SK-N-SH treated with all-trans-retinoic acid at 6 μM for 48 hours (cell line): ENCODE results near the gene MARCKS.

Experiments
- ATAC-seq: fragments of 200-7000 bp; cut with Tn5 transposase; 3 replicates; pipeline ENCODE4 v1.9.1; 2020; ENCODE audit warnings: mild to moderate bottlenecking, moderate library complexity
- BACH2 ChIP-seq: fragments of 250-450 bp; sonication (Bioruptor Pico); IDR thresholded peaks from 2 replicates; pipeline ENCODE4 v1.9.0; 2021; ENCODE audit warnings: mild to moderate bottlenecking, borderline replicate concordance
- CSDC2 ChIP-seq: fragments of 250-450 bp; sonication (Bioruptor Pico); IDR thresholded peaks from 2 replicates; pipeline ENCODE4 v1.5.0; 2020; ENCODE audit warnings: mild to moderate bottlenecking, moderate library complexity
- ESRRG ChIP-seq: fragments of 250-450 bp; sonication (Bioruptor Pico); IDR thresholded peaks from 2 replicates; pipeline ENCODE4 v1.6.1; 2021; ENCODE audit warnings: mild to moderate bottlenecking
- GLIS3 ChIP-seq: fragments of 250-450 bp; sonication (Bioruptor Pico); IDR thresholded peaks from 2 replicates; pipeline ENCODE4 v1.5.0; 2020; ENCODE audit warnings: mild to moderate bottlenecking, moderate library complexity
- ISL1 ChIP-seq: fragments of 250-450 bp; sonication (Bioruptor Pico); IDR thresholded peaks from 2 replicates; pipeline ENCODE4 v2.1.2; 2022; ENCODE audit warnings: mild to moderate bottlenecking, moderate library complexity
- OSR1 ChIP-seq: fragments of 250-450 bp; sonication (Bioruptor Pico); IDR thresholded peaks from 2 replicates; pipeline ENCODE4 v1.8.0; 2022; ENCODE audit warnings: moderate library complexity, mild to moderate bottlenecking, inconsistent platforms
- PPARA ChIP-seq: fragments of 250-450 bp; sonication (Bioruptor Pico); IDR thresholded peaks from 2 replicates; pipeline ENCODE4 v1.5.0; 2020; ENCODE audit warnings: mild to moderate bottlenecking, borderline replicate concordance
- RARB ChIP-seq: fragments of 250-450 bp; sonication (Bioruptor Pico); IDR thresholded peaks from 2 replicates; pipeline ENCODE4 v1.8.0; 2021; ENCODE audit warnings: mild to moderate bottlenecking, moderate library complexity
- SNAI2 ChIP-seq: fragments of 250-450 bp; sonication (Bioruptor Pico); IDR thresholded peaks from 2 replicates; pipeline ENCODE4 v1.5.0; 2020; ENCODE audit warnings: mild to moderate bottlenecking, moderate library complexity
- ZC3H10 ChIP-seq: fragments of 250-450 bp; sonication (Bioruptor Pico); IDR thresholded peaks from 2 replicates; pipeline ENCODE4 v1.5.1; 2021; ENCODE audit warnings: mild to moderate bottlenecking, moderate library complexity
- ZFP3 ChIP-seq: fragments of 250-450 bp; sonication (Bioruptor Pico); IDR thresholded peaks from 2 replicates; pipeline ENCODE4 v1.5.0; 2020; ENCODE audit warnings: mild to moderate bottlenecking, moderate library complexity
- ZFP30 ChIP-seq: fragments of 450-650 bp; formaldehyde crosslinking; IDR thresholded peaks from 2 replicates; pipeline ENCODE4 v1.5.0; 2022; ENCODE audit warnings: mild to moderate bottlenecking, moderate library complexity
- ZNF565 ChIP-seq: fragments of 450-650 bp; formaldehyde crosslinking; conservative IDR thresholded peaks from 2 replicates; pipeline ENCODE4 v1.5.0; 2020; ENCODE audit warnings: low read depth, mild to moderate bottlenecking, moderate library complexity
- ZNF70 ChIP-seq: fragments of 450-650 bp; formaldehyde crosslinking; IDR thresholded peaks from 2 replicates; pipeline ENCODE4 v1.5.0; 2020; ENCODE audit warnings: mild to moderate bottlenecking, moderate library complexity
- TF ChIP-seq, protein P1 (sequence below): fragments of 250-450 bp; sonication (Bioruptor Pico); IDR thresholded peaks from 2 replicates; pipeline ENCODE4 v1.5.1; 2020; ENCODE audit warnings: low read depth, mild to moderate bottlenecking, moderate library complexity
- TF ChIP-seq, protein P2 (sequence below): fragments of 250-450 bp; sonication (Bioruptor Pico); IDR thresholded peaks from 2 replicates; pipeline ENCODE4 v1.8.0; 2021; ENCODE audit warnings: low read depth, mild to moderate bottlenecking, moderate library complexity, borderline replicate concordance
- TF ChIP-seq, protein P3 (sequence below): fragments of 250-450 bp; sonication (Bioruptor Pico); IDR thresholded peaks from 2 replicates; pipeline ENCODE4 v1.8.0; 2020; ENCODE audit warnings: mild to moderate bottlenecking, moderate library complexity, borderline replicate concordance
- TF ChIP-seq, protein P4 (sequence below): fragments of 250-450 bp; sonication (Bioruptor Pico); IDR thresholded peaks from 2 replicates; pipeline ENCODE4 v1.5.0; 2020; ENCODE audit warnings: mild to moderate bottlenecking, moderate library complexity

MARCKS gene

DNA sequence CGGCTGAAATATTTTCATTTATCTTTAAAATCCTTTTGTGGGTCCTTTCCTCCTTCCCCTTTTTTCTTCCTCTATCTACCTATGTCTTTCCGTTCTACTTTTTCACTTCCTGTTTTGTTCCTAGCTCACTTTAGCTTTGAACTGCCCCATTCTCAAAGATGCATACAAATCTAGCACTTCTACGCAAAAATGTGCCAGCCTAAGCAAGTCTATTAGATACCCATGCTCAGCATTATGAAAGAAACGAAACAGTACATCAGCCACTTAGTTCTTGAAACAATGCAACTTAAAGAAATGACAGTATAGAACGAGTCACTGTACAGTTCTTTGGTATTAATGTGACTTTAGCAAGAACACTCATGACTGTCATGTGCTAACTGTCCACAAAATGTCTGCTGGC lies 47.3 kb upstream of the MARCKS start:
- TF ChIP-seq CSDC2 (CRISPR knock-in tag): no peak
- TF ChIP-seq OSR1 (CRISPR knock-in tag): no peak
- no peak for TF ChIP-seq BACH2
- TF ChIP-seq, protein P1, sequence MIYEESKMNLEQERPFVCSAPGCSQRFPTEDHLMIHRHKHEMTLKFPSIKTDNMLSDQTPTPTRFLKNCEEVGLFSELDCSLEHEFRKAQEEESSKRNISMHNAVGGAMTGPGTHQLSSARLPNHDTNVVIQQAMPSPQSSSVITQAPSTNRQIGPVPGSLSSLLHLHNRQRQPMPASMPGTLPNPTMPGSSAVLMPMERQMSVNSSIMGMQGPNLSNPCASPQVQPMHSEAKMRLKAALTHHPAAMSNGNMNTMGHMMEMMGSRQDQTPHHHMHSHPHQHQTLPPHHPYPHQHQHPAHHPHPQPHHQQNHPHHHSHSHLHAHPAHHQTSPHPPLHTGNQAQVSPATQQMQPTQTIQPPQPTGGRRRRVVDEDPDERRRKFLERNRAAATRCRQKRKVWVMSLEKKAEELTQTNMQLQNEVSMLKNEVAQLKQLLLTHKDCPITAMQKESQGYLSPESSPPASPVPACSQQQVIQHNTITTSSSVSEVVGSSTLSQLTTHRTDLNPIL: no peak
- TF ChIP-seq SNAI2 (CRISPR knock-in tag): no peak
- TF ChIP-seq ZC3H10 (CRISPR knock-in tag): no peak
- TF ChIP-seq, protein P2, sequence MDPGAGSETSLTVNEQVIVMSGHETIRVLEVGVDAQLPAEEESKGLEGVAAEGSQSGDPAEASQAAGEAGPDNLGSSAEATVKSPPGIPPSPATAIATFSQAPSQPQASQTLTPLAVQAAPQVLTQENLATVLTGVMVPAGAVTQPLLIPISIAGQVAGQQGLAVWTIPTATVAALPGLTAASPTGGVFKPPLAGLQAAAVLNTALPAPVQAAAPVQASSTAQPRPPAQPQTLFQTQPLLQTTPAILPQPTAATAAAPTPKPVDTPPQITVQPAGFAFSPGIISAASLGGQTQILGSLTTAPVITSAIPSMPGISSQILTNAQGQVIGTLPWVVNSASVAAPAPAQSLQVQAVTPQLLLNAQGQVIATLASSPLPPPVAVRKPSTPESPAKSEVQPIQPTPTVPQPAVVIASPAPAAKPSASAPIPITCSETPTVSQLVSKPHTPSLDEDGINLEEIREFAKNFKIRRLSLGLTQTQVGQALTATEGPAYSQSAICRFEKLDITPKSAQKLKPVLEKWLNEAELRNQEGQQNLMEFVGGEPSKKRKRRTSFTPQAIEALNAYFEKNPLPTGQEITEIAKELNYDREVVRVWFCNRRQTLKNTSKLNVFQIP: no peak
- TF ChIP-seq, protein P3, sequence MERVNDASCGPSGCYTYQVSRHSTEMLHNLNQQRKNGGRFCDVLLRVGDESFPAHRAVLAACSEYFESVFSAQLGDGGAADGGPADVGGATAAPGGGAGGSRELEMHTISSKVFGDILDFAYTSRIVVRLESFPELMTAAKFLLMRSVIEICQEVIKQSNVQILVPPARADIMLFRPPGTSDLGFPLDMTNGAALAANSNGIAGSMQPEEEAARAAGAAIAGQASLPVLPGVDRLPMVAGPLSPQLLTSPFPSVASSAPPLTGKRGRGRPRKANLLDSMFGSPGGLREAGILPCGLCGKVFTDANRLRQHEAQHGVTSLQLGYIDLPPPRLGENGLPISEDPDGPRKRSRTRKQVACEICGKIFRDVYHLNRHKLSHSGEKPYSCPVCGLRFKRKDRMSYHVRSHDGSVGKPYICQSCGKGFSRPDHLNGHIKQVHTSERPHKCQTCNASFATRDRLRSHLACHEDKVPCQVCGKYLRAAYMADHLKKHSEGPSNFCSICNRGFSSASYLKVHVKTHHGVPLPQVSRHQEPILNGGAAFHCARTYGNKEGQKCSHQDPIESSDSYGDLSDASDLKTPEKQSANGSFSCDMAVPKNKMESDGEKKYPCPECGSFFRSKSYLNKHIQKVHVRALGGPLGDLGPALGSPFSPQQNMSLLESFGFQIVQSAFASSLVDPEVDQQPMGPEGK (CRISPR knock-in tag): no peak
- TF ChIP-seq GLIS3 (CRISPR knock-in tag): no peak
- no peak for TF ChIP-seq ISL1
- no peak for TF ChIP-seq PPARA
- TF ChIP-seq ESRRG: no peak
- no peak for TF ChIP-seq RARB (CRISPR knock-in tag)
- TF ChIP-seq ZFP3: no peak
- no peak for ATAC-seq

DNA sequence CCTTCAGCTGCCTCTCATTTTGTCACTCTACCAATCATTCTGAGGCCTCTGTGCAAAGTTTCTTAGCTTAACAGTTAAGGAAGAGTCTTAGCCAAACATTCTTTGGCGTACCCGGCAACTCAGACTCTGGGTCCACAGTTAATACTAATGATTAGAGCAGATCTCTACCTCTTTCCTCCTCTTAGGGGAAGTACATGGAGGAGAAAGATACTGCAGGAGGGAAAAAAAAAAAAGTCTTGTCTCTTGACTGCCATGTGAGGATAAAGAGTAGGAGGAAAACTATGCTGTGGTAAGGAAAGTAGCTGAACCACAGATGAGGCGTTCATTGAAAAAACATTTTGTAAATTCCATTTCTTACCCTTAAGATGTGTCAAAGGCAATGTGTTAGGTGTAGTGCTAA lies 44.0 kb upstream of the MARCKS start:
- TF ChIP-seq ESRRG (no peak), ZNF565 (CRISPR knock-in tag) (no peak), CSDC2 (CRISPR knock-in tag) (no peak), GLIS3 (CRISPR knock-in tag) (no peak), PPARA (no peak), SNAI2 (CRISPR knock-in tag) (no peak), ZFP3 (no peak), ISL1 (no peak), ZC3H10 (CRISPR knock-in tag) (no peak)
- TF ChIP-seq, protein P4, sequence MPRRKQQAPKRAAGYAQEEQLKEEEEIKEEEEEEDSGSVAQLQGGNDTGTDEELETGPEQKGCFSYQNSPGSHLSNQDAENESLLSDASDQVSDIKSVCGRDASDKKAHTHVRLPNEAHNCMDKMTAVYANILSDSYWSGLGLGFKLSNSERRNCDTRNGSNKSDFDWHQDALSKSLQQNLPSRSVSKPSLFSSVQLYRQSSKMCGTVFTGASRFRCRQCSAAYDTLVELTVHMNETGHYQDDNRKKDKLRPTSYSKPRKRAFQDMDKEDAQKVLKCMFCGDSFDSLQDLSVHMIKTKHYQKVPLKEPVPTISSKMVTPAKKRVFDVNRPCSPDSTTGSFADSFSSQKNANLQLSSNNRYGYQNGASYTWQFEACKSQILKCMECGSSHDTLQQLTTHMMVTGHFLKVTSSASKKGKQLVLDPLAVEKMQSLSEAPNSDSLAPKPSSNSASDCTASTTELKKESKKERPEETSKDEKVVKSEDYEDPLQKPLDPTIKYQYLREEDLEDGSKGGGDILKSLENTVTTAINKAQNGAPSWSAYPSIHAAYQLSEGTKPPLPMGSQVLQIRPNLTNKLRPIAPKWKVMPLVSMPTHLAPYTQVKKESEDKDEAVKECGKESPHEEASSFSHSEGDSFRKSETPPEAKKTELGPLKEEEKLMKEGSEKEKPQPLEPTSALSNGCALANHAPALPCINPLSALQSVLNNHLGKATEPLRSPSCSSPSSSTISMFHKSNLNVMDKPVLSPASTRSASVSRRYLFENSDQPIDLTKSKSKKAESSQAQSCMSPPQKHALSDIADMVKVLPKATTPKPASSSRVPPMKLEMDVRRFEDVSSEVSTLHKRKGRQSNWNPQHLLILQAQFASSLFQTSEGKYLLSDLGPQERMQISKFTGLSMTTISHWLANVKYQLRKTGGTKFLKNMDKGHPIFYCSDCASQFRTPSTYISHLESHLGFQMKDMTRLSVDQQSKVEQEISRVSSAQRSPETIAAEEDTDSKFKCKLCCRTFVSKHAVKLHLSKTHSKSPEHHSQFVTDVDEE: no peak
- TF ChIP-seq, protein P1: no peak
- TF ChIP-seq, protein P2: no peak
- ATAC-seq: peak; percentile 71

DNA sequence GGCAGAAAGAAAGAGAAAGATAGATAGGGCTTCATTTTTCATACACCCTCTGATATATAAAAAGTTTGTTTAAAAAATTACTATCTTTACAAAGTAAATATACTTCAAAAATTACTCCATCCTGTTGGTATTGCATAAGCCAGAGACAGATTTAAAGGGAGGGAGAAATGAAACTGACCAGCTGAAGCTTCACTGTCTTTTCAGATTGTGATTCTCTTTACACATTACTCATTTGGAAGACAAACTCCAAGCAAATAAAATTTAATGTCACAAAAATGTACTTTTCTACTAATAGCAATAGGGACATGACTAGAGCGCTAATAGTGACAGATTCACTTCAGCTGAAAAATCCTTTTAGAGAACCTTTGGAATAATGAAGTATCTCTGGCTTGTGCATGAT lies 38.6 kb upstream of the MARCKS start:
- no peak for TF ChIP-seq PPARA
- TF ChIP-seq CSDC2 (CRISPR knock-in tag): no peak
- TF ChIP-seq, protein P1: no peak
- TF ChIP-seq, protein P4: no peak
- no peak for TF ChIP-seq SNAI2 (CRISPR knock-in tag)
- no peak for TF ChIP-seq ZNF70
- TF ChIP-seq ZFP3: no peak
- no peak for TF ChIP-seq ZNF565 (CRISPR knock-in tag)
- TF ChIP-seq ZFP30 (CRISPR knock-in tag): no peak
- TF ChIP-seq, protein P2: no peak
- peak; percentile 53 for ATAC-seq
